Smooth muscle cell (in vitro differentiated cells): ENCODE data around the gene OPHN1. TPM values are rescaled to one million over a fixed set of nuclear protein-coding genes. Genes with fewer than 3 reads are reported as not detected.

ENCODE experiments used
- DNase-seq: peaks from one replicate; lab custom pipeline; 2025; ENCODE audit not compliant: unreplicated experiment; lab: John Stamatoyannopoulos, UW
- H2AFZ ChIP-seq: fragments of 200-600 bp; sonication (generic); 2 replicates; pipeline ENCODE4 v1.6.0; 2016; ENCODE audit warnings: antibody characterized with exemption, low read depth, mild to moderate bottlenecking
- H3F3A ChIP-seq: fragments of 200-600 bp; sonication (generic); 2 replicates; pipeline ENCODE4 v1.6.0; 2017; ENCODE audit warnings: antibody characterized with exemption, low read depth
- H3K27ac ChIP-seq: fragments of 200-600 bp; sonication (generic); 2 replicates; pipeline ENCODE4 v1.5.1; 2016; ENCODE audit warnings: low read depth, mild to moderate bottlenecking
- H3K27me3 ChIP-seq: fragments of 200-600 bp; sonication (generic); 2 replicates; pipeline ENCODE4 v1.6.1; 2016; ENCODE audit warnings: low read depth, mild to moderate bottlenecking
- H3K36me3 ChIP-seq: fragments of 200-600 bp; sonication (generic); 2 replicates; pipeline ENCODE4 v1.5.1; 2016; ENCODE audit warnings: low read depth
- H3K4me1 ChIP-seq: fragments of 200-600 bp; sonication (generic); 2 replicates; pipeline ENCODE4 v1.5.1; 2016; ENCODE audit warnings: low read depth
- H3K4me2 ChIP-seq: fragments of 200-600 bp; sonication (generic); 2 replicates; pipeline ENCODE4 v1.6.0; 2016; ENCODE audit warnings: mild to moderate bottlenecking
- H3K4me3 ChIP-seq: fragments of 200-600 bp; sonication (generic); 2 replicates; pipeline ENCODE4 v1.5.1; 2016; ENCODE audit warnings: mild to moderate bottlenecking
- H3K79me2 ChIP-seq: fragments of 200-600 bp; sonication (generic); 2 replicates; pipeline ENCODE4 v1.6.0; 2016; ENCODE audit warnings: low read depth, mild to moderate bottlenecking
- H3K9ac ChIP-seq: fragments of 200-600 bp; sonication (generic); 2 replicates; pipeline ENCODE4 v1.6.0; 2016; ENCODE audit warnings: low read depth
- H3K9me3 ChIP-seq: fragments of 200-600 bp; sonication (generic); replicated peaks from 2 replicates; pipeline ENCODE4 v1.5.1; 2016; ENCODE audit warnings: low read depth
- H4K20me1 ChIP-seq: fragments of 200-600 bp; sonication (generic); 2 replicates; pipeline ENCODE4 v1.6.0; 2016; ENCODE audit warnings: low read depth
- CTCF ChIP-seq: fragments of 200-600 bp; sonication (generic); IDR thresholded peaks from 2 replicates; pipeline ENCODE4 v1.5.1; 2017; ENCODE audit warnings: borderline replicate concordance, mild to moderate bottlenecking, antibody characterized with exemption; ENCODE audit not compliant: insufficient read depth, poor library complexity, severe bottlenecking
- WGBS: methylation state at CpG from one replicate; pipeline ENCODE4 v1.1.7; 2016; ENCODE audit warnings: low lambda C conversion rate; 5-methylcytosine and 5-hydroxymethylcytosine counted together
- polyA plus RNA-seq: library from polyadenylated mRNA; unstranded; fragments of >200 nt; fragmentation: Nextera tagmentation; extraction: Ambion mirVana; gene quantifications from 2 replicates; pipeline ENCODE4 v1.2.1, GENCODE V29; 2016
- total RNA-seq: library from RNA; depleted of rRNA; stranded (reverse); fragments of >200 nt; gene quantifications from 2 replicates; pipeline ENCODE4 v1.2.3, GENCODE V29; 2014

OPHN1 gene
- total and polyA plus RNA-seq, 2 experiments from 2014 or later, result 1.1 to 2.3 TPM

GRCh38 chrX:68463880-68464279 lies 30.6 kb upstream of the OPHN1 start:
- H3K4me1 ChIP-seq, result no peaks in the 10 kb centered on the region
- DNase-seq, result no peak
- H3K27ac ChIP-seq, result no peak overlapping the region
- no peak overlapping the region for H3K9ac ChIP-seq
- WGBS, result 95% methylated on average over 1 of the region's 1 CpG
- H3K27me3 ChIP-seq, result no peaks in the 10 kb centered on the region
- no peak overlapping the region for H3K4me3 ChIP-seq
- no peak for TF ChIP-seq CTCF
- H3K36me3 ChIP-seq, result no peaks in the 10 kb centered on the region
- H3K79me2 ChIP-seq, result no peaks in the 10 kb centered on the region
- no peaks in the 10 kb centered on the region for H3K9me3 ChIP-seq
- no peaks in the 10 kb centered on the region for H3F3A ChIP-seq
- H2AFZ ChIP-seq, result no peak overlapping the region
- no peaks in the 10 kb centered on the region for H4K20me1 ChIP-seq
- no peak overlapping the region for H3K4me2 ChIP-seq

GRCh38 chrX:68462653-68463052 lies 29.4 kb upstream of the OPHN1 start:
- Histone ChIP-seq H3F3A (no peaks in the 10 kb centered on the region), H3K4me3 (no peak overlapping the region), H3K27me3 (no peaks in the 10 kb centered on the region), H3K4me2 (no peak overlapping the region), H3K9me3 (no peaks in the 10 kb centered on the region), H2AFZ (peak overlapping the region; percentile 66), H3K9ac (no peak overlapping the region), H3K27ac (no peak overlapping the region), H4K20me1 (no peaks in the 10 kb centered on the region), H3K36me3 (no peaks in the 10 kb centered on the region), H3K4me1 (no peaks in the 10 kb centered on the region), H3K79me2 (no peaks in the 10 kb centered on the region)
- 41% methylated on average over 8 of the region's 8 CpGs for WGBS
- no peak for DNase-seq
- peak; percentile 46 for TF ChIP-seq CTCF

GRCh38 chrX:68462197-68462596 lies 28.9 kb upstream of the OPHN1 start:
- TF ChIP-seq CTCF, result no peak
- H4K20me1 ChIP-seq, result no peaks in the 10 kb centered on the region
- no peak overlapping the region for H2AFZ ChIP-seq
- no peaks in the 10 kb centered on the region for H3K79me2 ChIP-seq
- H3K36me3 ChIP-seq, result no peaks in the 10 kb centered on the region
- no peak overlapping the region for H3K4me2 ChIP-seq
- no peaks in the 10 kb centered on the region for H3K4me1 ChIP-seq
- no peak overlapping the region for H3K4me3 ChIP-seq
- no peak for DNase-seq
- no peak overlapping the region for H3K9ac ChIP-seq
- H3K9me3 ChIP-seq, result no peaks in the 10 kb centered on the region
- 57% methylated on average over 8 of the region's 8 CpGs for WGBS
- no peaks in the 10 kb centered on the region for H3F3A ChIP-seq
- H3K27ac ChIP-seq, result no peak overlapping the region
- no peaks in the 10 kb centered on the region for H3K27me3 ChIP-seq

GRCh38 chrX:68461576-68461975 lies 28.3 kb upstream of the OPHN1 start:
- Histone ChIP-seq H3K36me3 (no peaks in the 10 kb centered on the region), H3K4me3 (no peak overlapping the region), H3K4me1 (no peaks in the 10 kb centered on the region), H3K9ac (no peak overlapping the region), H2AFZ (no peak overlapping the region), H3K79me2 (no peaks in the 10 kb centered on the region), H3K9me3 (no peaks in the 10 kb centered on the region), H3K27ac (no peak overlapping the region), H3K4me2 (no peak overlapping the region), H3F3A (no peaks in the 10 kb centered on the region), H4K20me1 (no peaks in the 10 kb centered on the region), H3K27me3 (no peaks in the 10 kb centered on the region)
- no peak for DNase-seq
- TF ChIP-seq CTCF, result no peak
